Endothelial cell of umbilical vein (primary cell): ENCODE results near the gene IL1RL1. TPM values are rescaled to one million over a fixed set of nuclear protein-coding genes. Genes with fewer than 3 reads are reported as not detected.

ENCODE experiments used
- BruUV-seq: library from RNA; stranded (reverse); fragments of 400-500 nt; replicated peaks from 2 replicates; lab custom pipeline; 2021; lab: Mats Ljungman, UMichigan
- CTCF ChIA-PET: fragments of 300-600, 350-600 bp; sonication (Branson Sonifier 250); formaldehyde crosslinking; loops from one replicate; lab custom pipeline; 2021; ENCODE audit warnings: antibody characterized with exemption, inconsistent platforms; lab: Charles Lee
- POLR2A ChIA-PET: fragments of 300-600, 350-600 bp; sonication (Branson Sonifier 250); formaldehyde crosslinking; loops from one replicate; lab custom pipeline; 2021; ENCODE audit warnings: antibody characterized with exemption, inconsistent platforms; lab: Charles Lee
- DNase-seq: peaks from one replicate; pipeline ENCODE4 v3.0.0-alpha.2; 2011; ENCODE audit warnings: low read depth, low spot score
- FAIRE-seq: peaks from 2 replicates; lab custom pipeline; 2011; peaks lifted over from hg19 to GRCh38; lab: Jason Lieb, UNC
- H2AFZ ChIP-seq: 2 replicates; pipeline ENCODE4 v1.6.0; 2012; ENCODE audit warnings: low read depth, low read length, control low read depth, inconsistent platforms
- H3K27ac ChIP-seq: 2 replicates; pipeline ENCODE4 v1.5.1; 2011; ENCODE audit warnings: low read depth, mild to moderate bottlenecking, control low read depth, low read length, moderate library complexity; ENCODE audit not compliant: insufficient read depth
- H3K27me3 ChIP-seq, 2 experiments: 2 replicates each; pipeline versions ENCODE4 v1.6.0 to v1.6.1; 2011; ENCODE audit warnings: low read length in 2 of 2, mixed read lengths in 1 of 2; ENCODE audit not compliant: control insufficient read depth in 2 of 2, insufficient read depth in 2 of 2
- H3K36me3 ChIP-seq, 2 experiments: 2 replicates in 1 of 2; 3 replicates in 1 of 2; pipeline ENCODE4 v1.5.1; 2011; ENCODE audit warnings: low read length in 2 of 2, mild to moderate bottlenecking in 1 of 2, moderate library complexity in 1 of 2; ENCODE audit not compliant: control insufficient read depth in 2 of 2, insufficient read depth in 2 of 2; ENCODE audit errors: extremely low read depth in 1 of 2
- H3K4me1 ChIP-seq: 3 replicates; pipeline ENCODE4 v1.5.1; 2011; ENCODE audit warnings: mild to moderate bottlenecking, low read length; ENCODE audit not compliant: control insufficient read depth, insufficient read depth; ENCODE audit errors: extremely low read depth
- H3K4me2 ChIP-seq: 2 replicates; pipeline ENCODE4 v1.6.1; 2011; ENCODE audit warnings: low read length, control low read depth, mixed read lengths; ENCODE audit not compliant: insufficient read depth
- H3K4me3 ChIP-seq, 3 experiments: fragments of 200-600 bp in 1 of 3; sonication (generic), shearing (Covaris generic) in 1 of 3; replicated peaks in 1 of 3; 2 replicates each; pipeline ENCODE4 v1.5.1; 2011 to 2016; ENCODE audit warnings: control low read depth in 3 of 3, low read length in 3 of 3, mild to moderate bottlenecking in 2 of 3, inconsistent platforms in 1 of 3, low read depth in 1 of 3, moderate library complexity in 1 of 3; ENCODE audit not compliant: insufficient read depth in 1 of 3
- H3K79me2 ChIP-seq: 2 replicates; pipeline ENCODE4 v1.6.0; 2012; ENCODE audit warnings: low read length, inconsistent platforms; ENCODE audit not compliant: control insufficient read depth, insufficient read depth
- H3K9ac ChIP-seq: replicated peaks from 2 replicates; pipeline ENCODE3; 2011; ENCODE audit warnings: low read length, control low read depth; ENCODE audit not compliant: insufficient read depth; ENCODE audit errors: extremely low read depth
- H3K9me1 ChIP-seq: replicated peaks from 3 replicates; pipeline ENCODE4 v1.6.0; 2011; ENCODE audit warnings: mild to moderate bottlenecking, low read length; ENCODE audit not compliant: control insufficient read depth, insufficient read depth; ENCODE audit errors: extremely low read depth
- H3K9me3 ChIP-seq: replicated peaks from 2 replicates; pipeline ENCODE4 v1.5.1; 2012; ENCODE audit warnings: low read length, inconsistent platforms; ENCODE audit not compliant: control insufficient read depth, insufficient read depth
- H4K20me1 ChIP-seq: replicated peaks from 2 replicates; pipeline ENCODE3; 2011; ENCODE audit warnings: mild to moderate bottlenecking, low read length; ENCODE audit not compliant: control insufficient read depth, insufficient read depth; ENCODE audit errors: extremely low read depth
- CTCF ChIP-seq, 2 donors: IDR thresholded peaks; 1 replicate in 1 of 2; 2 replicates in 1 of 2; pipeline ENCODE4 v1.5.1; 2011; ENCODE audit warnings: low read length in 2 of 2, mild to moderate bottlenecking in 2 of 2, moderate library complexity in 2 of 2, control low read depth in 1 of 2, inconsistent platforms in 1 of 2, low read depth in 1 of 2; ENCODE audit not compliant: insufficient read depth in 1 of 2; ENCODE audit errors: extremely low read depth in 1 of 2
- EZH2 ChIP-seq: IDR thresholded peaks from 2 replicates; pipeline ENCODE4 v1.6.1; 2012; ENCODE audit warnings: borderline replicate concordance, low read depth, mild to moderate bottlenecking, moderate library complexity, low read length, inconsistent platforms; ENCODE audit not compliant: severe bottlenecking
- FOS ChIP-seq: IDR thresholded peaks from 2 replicates; pipeline ENCODE4 v1.6.1; 2011; ENCODE audit warnings: mild to moderate bottlenecking, low read length, moderate library complexity, borderline replicate concordance; ENCODE audit not compliant: insufficient read depth
- GATA2 ChIP-seq: IDR thresholded peaks from 2 replicates; pipeline ENCODE4 v1.7.0; 2011; ENCODE audit warnings: low read depth, mild to moderate bottlenecking, moderate library complexity, mixed read lengths, low read length; ENCODE audit not compliant: insufficient read length, insufficient read depth
- JUN ChIP-seq: IDR thresholded peaks from 2 replicates; pipeline ENCODE4 v1.6.1; 2011; ENCODE audit warnings: borderline replicate concordance, low read depth; ENCODE audit not compliant: insufficient read length, insufficient read depth
- MAX ChIP-seq: IDR thresholded peaks from 2 replicates; pipeline ENCODE4 v1.6.1; 2011; ENCODE audit not compliant: insufficient read depth, insufficient read length
- MYC ChIP-seq: IDR thresholded peaks from one replicate; pipeline ENCODE4 v1.6.1; 2011; ENCODE audit warnings: mild to moderate bottlenecking, low read depth, low read length
- POLR2A ChIP-seq: IDR thresholded peaks from 2 replicates; pipeline ENCODE4 v1.6.1; 2012; ENCODE audit warnings: low read depth, mild to moderate bottlenecking, control low read depth, low read length
- POLR2AphosphoS5 ChIP-seq: IDR thresholded peaks from 2 replicates; pipeline ENCODE4 v1.6.1; 2012; ENCODE audit warnings: low read depth, mild to moderate bottlenecking, control low read depth, low read length, moderate library complexity; ENCODE audit not compliant: insufficient read depth
- dilution Hi-C: fragments of 300-500 bp; cut with MboI; formaldehyde crosslinking; loops from one replicate; pipeline ENCODE4 v1.15.0; 2019; ENCODE audit warnings: low sequenced_read_pairs; ENCODE audit not compliant: extremely low pct_ligation_motif_present
- intact Hi-C: fragments of 100-400 bp; cut with micrococcal nuclease; formaldehyde crosslinking; loops from one replicate; pipeline ENCODE4 v1.10.0; 2022
- polyA plus RNA-seq, 4 experiments: library from polyadenylated mRNA; depleted of rRNA in 3 of 4; stranded (reverse) in 3 of 4; unstranded in 1 of 4; fragments of >200 nt; gene quantifications; 2 replicates each; pipeline versions ENCODE4 v1.2.1 to v1.2.3, GENCODE V29; 2011 to 2012; ENCODE audit warnings: missing spikeins in 1 of 4
- total RNA-seq: library from RNA; stranded (reverse); gene quantifications from 2 replicates; pipeline ENCODE4 v1.2.3, GENCODE V29; 2021

The IL1RL1 gene
- total and polyA plus RNA-seq, 2 donors (not counting 3 experiments of a cell fraction or from before 2014, with no cell fraction given) = 32.2 to 44.0 TPM

- Histone ChIP-seq H3K4me2 (no peak overlapping the region), H3K9me3 (no peaks in the 10 kb centered on the region), H3K79me2 (no peaks in the 10 kb centered on the region), H4K20me1 (no peaks in the 10 kb centered on the region), H3K9me1 (no peaks in the 10 kb centered on the region), H3K4me3 (no peak overlapping the region), H3K27ac (no peak overlapping the region), H2AFZ (no peak overlapping the region), H3K36me3 (no peaks in the 10 kb centered on the region), H3K9ac (no peak overlapping the region), H3K27me3 (no peaks in the 10 kb centered on the region), H3K4me1 (peaks cover 3% of the 10 kb centered on the region)
- dilution Hi-C loops = no loop called here
- BruUV-seq = no TSS peak
- TF ChIP-seq CTCF (IDR thresholded peaks at IDR 0.05; ENCODE audit: extremely low read depth in 1 of 2, insufficient read depth in 1 of 2, low read depth in 1 of 2, low read length in 2 of 2) (no peak), GATA2 (no peak), MYC (no peak), POLR2AphosphoS5 (no peak), POLR2A (no peak), MAX (no peak), JUN (no peak), EZH2 (no peak), FOS (no peak)
- POLR2A ChIA-PET = no interaction called here
- FAIRE-seq = no peak
- intact Hi-C loops = no loop called here
- DNase-seq = no peak
- CTCF ChIA-PET = interaction anchor here (0.6 to 4.0 kb wide), 8 partner anchors 11 to 338 kb away, joined by 3 to 28 read pairs (median 7); no protein-coding TSS in a partner anchor
These were observed 47.1 kb downstream of the IL1RL1 start for GRCh38 chr2:102358496-102358895.
